ENCODE measurements around the gene BMP4. TPM values are rescaled to one million over a fixed set of nuclear protein-coding genes. Genes with fewer than 3 reads are reported as not detected.
A peak's percentile ranks its signal among the peaks of the same experiment; 100 is the strongest.
"Not testable (repeated sequence)": the region's sequence is repeated elsewhere in the genome, so short reads cannot be mapped to it uniquely, and the experiment has no call there.

The BMP4 gene
- total RNA-seq, 1 donor from 2014 or later = 11.5 TPM

DNA sequence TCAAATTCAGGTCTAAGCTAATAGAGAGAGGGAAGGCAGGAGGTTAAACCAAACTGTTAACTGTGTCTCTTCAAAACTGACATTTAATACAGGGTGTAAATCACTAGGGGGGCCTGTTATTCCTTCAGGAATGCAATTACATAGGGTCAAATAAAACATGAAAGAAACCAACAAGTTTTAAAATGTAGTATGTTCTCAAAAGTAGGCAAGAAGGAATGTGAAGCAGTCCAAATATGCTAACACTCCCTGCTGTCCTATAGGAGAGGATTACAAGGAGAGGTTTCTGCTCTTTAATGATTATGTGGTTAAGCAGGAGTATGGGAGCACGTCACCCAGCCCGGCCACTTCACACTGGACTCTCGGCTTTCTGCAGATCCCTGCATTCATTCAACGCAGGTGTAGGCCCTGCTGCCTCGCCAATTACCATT, 42.5 kb upstream of the BMP4 start:
- Histone ChIP-seq H3K4me1 (no peaks in the 10 kb centered on the region), H3K36me3 (no peaks in the 10 kb centered on the region), H3K9me3 (no peaks in the 10 kb centered on the region), H3K27me3 (ENCODE audit: low read depth) (no peaks in the 10 kb centered on the region), H3K4me3 (no peak overlapping the region), H3K27ac (no peak overlapping the region)
- ATAC-seq = peak; percentile 94 to 96
- TF ChIP-seq, protein P1, sequence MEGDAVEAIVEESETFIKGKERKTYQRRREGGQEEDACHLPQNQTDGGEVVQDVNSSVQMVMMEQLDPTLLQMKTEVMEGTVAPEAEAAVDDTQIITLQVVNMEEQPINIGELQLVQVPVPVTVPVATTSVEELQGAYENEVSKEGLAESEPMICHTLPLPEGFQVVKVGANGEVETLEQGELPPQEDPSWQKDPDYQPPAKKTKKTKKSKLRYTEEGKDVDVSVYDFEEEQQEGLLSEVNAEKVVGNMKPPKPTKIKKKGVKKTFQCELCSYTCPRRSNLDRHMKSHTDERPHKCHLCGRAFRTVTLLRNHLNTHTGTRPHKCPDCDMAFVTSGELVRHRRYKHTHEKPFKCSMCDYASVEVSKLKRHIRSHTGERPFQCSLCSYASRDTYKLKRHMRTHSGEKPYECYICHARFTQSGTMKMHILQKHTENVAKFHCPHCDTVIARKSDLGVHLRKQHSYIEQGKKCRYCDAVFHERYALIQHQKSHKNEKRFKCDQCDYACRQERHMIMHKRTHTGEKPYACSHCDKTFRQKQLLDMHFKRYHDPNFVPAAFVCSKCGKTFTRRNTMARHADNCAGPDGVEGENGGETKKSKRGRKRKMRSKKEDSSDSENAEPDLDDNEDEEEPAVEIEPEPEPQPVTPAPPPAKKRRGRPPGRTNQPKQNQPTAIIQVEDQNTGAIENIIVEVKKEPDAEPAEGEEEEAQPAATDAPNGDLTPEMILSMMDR (IDR thresholded peaks at IDR 0.05) = no peak
- intact Hi-C loops (cut with DNase I) = no loop called here
- peak; percentile 66 for DNase-seq

DNA sequence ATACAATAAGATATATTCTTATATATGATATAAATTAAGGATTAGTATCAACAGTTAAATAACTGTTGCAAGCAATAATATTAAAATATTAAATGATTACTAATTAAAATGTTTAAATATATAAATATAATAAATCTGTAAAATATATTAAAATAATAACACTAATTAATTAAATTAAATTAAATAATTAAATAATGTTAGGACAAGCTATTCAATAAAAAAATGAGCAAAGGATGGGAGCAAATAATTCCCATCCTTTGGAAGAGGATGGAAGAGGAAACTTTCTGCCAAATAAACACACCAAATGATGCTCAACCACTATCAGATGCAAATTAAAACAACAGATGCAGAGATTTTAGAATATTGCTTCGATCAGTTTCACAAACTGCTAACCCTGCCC, 39.4 kb upstream of the BMP4 start:
- ATAC-seq = no peak
- Histone ChIP-seq H3K4me1 (no peaks in the 10 kb centered on the region), H3K27ac (no peak overlapping the region), H3K4me3 (no peak overlapping the region), H3K36me3 (no peaks in the 10 kb centered on the region), H3K27me3 (ENCODE audit: low read depth) (no peaks in the 10 kb centered on the region), H3K9me3 (no peaks in the 10 kb centered on the region)
- intact Hi-C loops (cut with DNase I) = no loop called here
- no peak for DNase-seq
- TF ChIP-seq, protein P1 (IDR thresholded peaks at IDR 0.05) = no peak

DNA sequence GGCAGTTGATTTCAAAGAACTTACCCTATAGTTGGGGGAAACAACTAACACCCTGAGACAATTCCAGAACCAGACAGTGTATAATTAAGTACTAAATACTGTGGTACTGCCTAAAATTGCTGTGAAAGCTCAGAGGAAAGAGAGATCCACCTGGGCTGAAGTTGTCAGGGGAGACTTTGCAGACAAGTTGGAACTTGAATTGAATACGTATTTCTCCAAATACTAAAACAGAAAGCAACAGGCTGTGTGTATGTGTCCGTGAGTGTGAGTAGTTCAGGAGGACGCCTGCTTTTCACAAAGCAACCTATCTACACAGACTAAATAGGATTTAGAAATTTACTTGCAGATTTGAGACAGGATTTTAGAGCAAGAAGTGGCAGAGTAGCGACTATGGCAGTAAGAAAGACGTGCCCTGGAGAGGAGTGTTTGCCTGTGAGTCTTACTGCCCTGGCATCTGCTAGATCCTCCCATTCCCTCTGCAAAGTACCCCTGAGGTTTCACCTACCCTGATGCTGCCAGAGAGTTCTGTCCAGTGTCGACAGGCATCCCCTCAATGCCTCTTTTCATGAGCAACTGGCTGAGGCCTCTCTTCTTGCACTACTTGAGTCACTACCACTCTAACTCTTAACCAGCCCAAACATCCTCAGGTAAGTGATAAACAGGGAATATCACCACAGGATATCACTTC, 37.4 kb upstream of the BMP4 start:
- Histone ChIP-seq H3K4me3 (no peak overlapping the region), H3K27ac (no peak overlapping the region), H3K4me1 (no peaks in the 10 kb centered on the region), H3K36me3 (no peaks in the 10 kb centered on the region), H3K9me3 (no peaks in the 10 kb centered on the region), H3K27me3 (ENCODE audit: low read depth) (no peaks in the 10 kb centered on the region)
- ATAC-seq (no peak), DNase-seq (no peak)
- intact Hi-C loops (cut with DNase I) = no loop called here
- TF ChIP-seq, protein P1 (IDR thresholded peaks at IDR 0.05) = no peak

DNA sequence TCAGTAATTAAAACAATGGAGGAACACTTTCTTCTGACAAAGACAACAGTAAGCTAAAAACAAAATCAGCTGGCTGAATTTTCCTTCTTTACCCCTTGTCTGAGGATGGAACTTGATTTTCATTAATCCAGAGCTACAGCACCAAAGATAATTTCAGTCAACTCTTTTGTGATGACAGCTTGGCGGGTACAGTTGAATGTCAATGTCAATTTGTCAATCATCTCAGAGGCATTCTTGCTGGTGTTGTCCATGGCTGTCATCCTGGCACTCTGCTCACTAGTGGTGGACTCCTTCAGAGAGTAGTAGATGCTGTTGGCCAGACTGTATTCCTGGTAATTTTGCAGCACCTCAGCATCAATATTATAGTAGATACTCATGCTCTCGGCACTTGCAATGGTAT, 34.4 kb upstream of the BMP4 start:
- no peak overlapping the region for H3K4me3 ChIP-seq
- no peaks in the 10 kb centered on the region for H3K36me3 ChIP-seq
- no peaks in the 10 kb centered on the region for H3K9me3 ChIP-seq
- intact Hi-C loops (cut with DNase I) = no loop called here
- no peaks in the 10 kb centered on the region for H3K27me3 ChIP-seq (ENCODE audit: low read depth)
- H3K27ac ChIP-seq = no peak overlapping the region
- DNase-seq (no peak), ATAC-seq (no peak)
- TF ChIP-seq, protein P1 (IDR thresholded peaks at IDR 0.05) = no peak
- H3K4me1 ChIP-seq = no peaks in the 10 kb centered on the region

DNA sequence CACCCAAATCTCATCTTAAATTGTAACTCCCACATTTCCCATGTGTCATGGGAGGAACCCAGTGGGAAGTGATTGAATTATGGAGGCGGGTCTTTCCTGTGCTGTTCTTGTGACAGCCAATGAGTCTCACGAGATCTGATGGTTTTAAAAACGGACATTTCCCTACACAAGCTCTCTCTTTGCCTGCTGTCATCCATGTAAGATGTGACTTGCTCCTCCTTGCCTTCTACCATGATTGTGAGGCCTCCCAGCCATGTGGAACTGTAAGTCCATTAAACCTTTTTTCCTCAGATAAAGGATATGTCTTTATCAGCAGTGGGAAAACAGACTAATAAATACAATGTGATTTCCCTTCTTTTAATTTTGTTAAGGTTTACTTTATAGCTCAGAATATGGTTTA, 30.1 kb upstream of the BMP4 start:
- H3K27me3 ChIP-seq (ENCODE audit: low read depth); H3K4me3 ChIP-seq; H3K9me3 ChIP-seq; DNase-seq; ATAC-seq; H3K36me3 ChIP-seq; H3K27ac ChIP-seq; intact Hi-C loops (cut with DNase I); H3K4me1 ChIP-seq: not testable (repeated sequence)

DNA sequence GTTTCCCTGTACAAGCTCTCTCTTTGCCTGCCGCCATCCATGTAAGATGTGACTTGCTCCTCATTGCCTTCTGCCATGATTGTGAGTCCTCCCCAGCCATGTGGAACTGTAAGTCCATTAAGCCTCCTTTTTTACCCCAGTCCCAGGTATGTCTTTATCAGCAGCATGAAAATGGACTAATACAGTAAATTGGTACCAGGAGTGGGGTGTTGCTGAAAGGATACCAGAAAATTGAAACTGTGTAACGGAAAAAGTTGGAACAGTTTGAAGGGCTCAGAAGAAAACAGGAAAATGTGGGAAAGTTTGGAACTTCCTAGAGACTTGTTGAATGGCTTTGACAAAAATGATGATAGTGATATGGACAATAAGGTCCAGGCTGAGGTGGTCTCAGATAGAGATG, 28.3 kb upstream of the BMP4 start:
- ATAC-seq; H3K9me3 ChIP-seq; DNase-seq; H3K4me3 ChIP-seq; intact Hi-C loops (cut with DNase I); H3K4me1 ChIP-seq; H3K27ac ChIP-seq; H3K36me3 ChIP-seq; H3K27me3 ChIP-seq (ENCODE audit: low read depth): not testable (repeated sequence)
